ENCODE results near the gene SP140L.

Gene SP140L

GRCh38 chr2:230360028-230360427, 33.0 kb downstream of the SP140L start:
- no peak overlapping the region for H2AFZ ChIP-seq (ENCODE audit: low read depth, low read length)
- H4K20me1 ChIP-seq (ENCODE audit: insufficient read depth, low read length), result no peaks in the 10 kb centered on the region
- TF ChIP-seq CTCF (IDR thresholded peaks at IDR 0.05; ENCODE audit: low read depth, low read length) (no peak), EZH2phosphoT487 (IDR thresholded peaks at IDR 0.05; ENCODE audit: low read depth) (no peak)
- no peak overlapping the region for H3K9ac ChIP-seq (ENCODE audit: low read length)
- H3K4me1 ChIP-seq (ENCODE audit: low read length), result peaks cover 27% of the 10 kb centered on the region
- H3K36me3 ChIP-seq (replicated peaks; ENCODE audit: low read depth, low read length), result peaks cover 17% of the 10 kb centered on the region
- no peak overlapping the region for H3K4me3 ChIP-seq (ENCODE audit: low read length)
- H3K27me3 ChIP-seq (ENCODE audit: low read depth, low read length), result no peaks in the 10 kb centered on the region
- H3K9me3 ChIP-seq (ENCODE audit: insufficient read depth, low read length), result no peaks in the 10 kb centered on the region
- no peak overlapping the region for H3K4me2 ChIP-seq (ENCODE audit: low read length)
- no peaks in the 10 kb centered on the region for H3K79me2 ChIP-seq (ENCODE audit: low read length)
- no peak overlapping the region for H3K27ac ChIP-seq (ENCODE audit: low read length)

GRCh38 chr2:230362030-230362691, 35.2 kb downstream of the SP140L start:
- no peak overlapping the region for H3K9ac ChIP-seq (ENCODE audit: low read length)
- peak overlapping the region; percentile 44 for H3K4me2 ChIP-seq (ENCODE audit: low read length)

GRCh38 chr2:230382108-230382507, 55.1 kb downstream of the SP140L start:
- Histone ChIP-seq H4K20me1 (ENCODE audit: insufficient read depth, low read length) (no peaks in the 10 kb centered on the region), H3K9me3 (ENCODE audit: insufficient read depth, low read length) (no peaks in the 10 kb centered on the region), H3K9ac (ENCODE audit: low read length) (no peak overlapping the region), H2AFZ (ENCODE audit: low read depth, low read length) (no peak overlapping the region), H3K4me2 (ENCODE audit: low read length) (no peak overlapping the region), H3K4me1 (ENCODE audit: low read length) (no peaks in the 10 kb centered on the region), H3K27me3 (ENCODE audit: low read depth, low read length) (no peaks in the 10 kb centered on the region), H3K4me3 (ENCODE audit: low read length) (no peak overlapping the region), H3K27ac (ENCODE audit: low read length) (no peak overlapping the region), H3K79me2 (ENCODE audit: low read length) (no peaks in the 10 kb centered on the region), H3K36me3 (replicated peaks; ENCODE audit: low read depth, low read length) (no peaks in the 10 kb centered on the region)
- TF ChIP-seq EZH2phosphoT487 (IDR thresholded peaks at IDR 0.05; ENCODE audit: low read depth) (no peak), CTCF (IDR thresholded peaks at IDR 0.05; ENCODE audit: low read depth, low read length) (no peak)

More at GRCh38 chr2:230362030-230362691, 35.2 kb downstream of the SP140L start:
- H3K4me3 ChIP-seq (ENCODE audit: low read length), result 0 out of 2 replicates have a peak overlapping the region, but pooled peaks have one; percentile 14
- H3K9me3 ChIP-seq (ENCODE audit: insufficient read depth, low read length), result no peaks in the 10 kb centered on the region
- H3K4me1 ChIP-seq (ENCODE audit: low read length), result peaks cover 27% of the 10 kb centered on the region
- no peaks in the 10 kb centered on the region for H3K79me2 ChIP-seq (ENCODE audit: low read length)
- peaks cover 17% of the 10 kb centered on the region for H3K36me3 ChIP-seq (replicated peaks; ENCODE audit: low read depth, low read length)
- H4K20me1 ChIP-seq (ENCODE audit: insufficient read depth, low read length), result no peaks in the 10 kb centered on the region
- H3K27me3 ChIP-seq (ENCODE audit: low read depth, low read length), result no peaks in the 10 kb centered on the region
- H2AFZ ChIP-seq (ENCODE audit: low read depth, low read length), result no peak overlapping the region
- no peak for TF ChIP-seq CTCF (IDR thresholded peaks at IDR 0.05; ENCODE audit: low read depth, low read length)
- TF ChIP-seq EZH2phosphoT487 (IDR thresholded peaks at IDR 0.05; ENCODE audit: low read depth), result no peak
- peak overlapping the region; percentile 65 for H3K27ac ChIP-seq (ENCODE audit: low read length)

- Histone ChIP-seq H3K79me2 (ENCODE audit: low read length) (no peaks in the 10 kb centered on the region), H4K20me1 (ENCODE audit: insufficient read depth, low read length) (no peaks in the 10 kb centered on the region), H3K36me3 (replicated peaks; ENCODE audit: low read depth, low read length) (no peaks in the 10 kb centered on the region), H3K4me2 (ENCODE audit: low read length) (no peak overlapping the region), H3K4me1 (ENCODE audit: low read length) (no peaks in the 10 kb centered on the region), H3K27me3 (ENCODE audit: low read depth, low read length) (no peaks in the 10 kb centered on the region), H3K9me3 (ENCODE audit: insufficient read depth, low read length) (no peaks in the 10 kb centered on the region), H2AFZ (ENCODE audit: low read depth, low read length) (no peak overlapping the region), H3K4me3 (ENCODE audit: low read length) (no peak overlapping the region), H3K27ac (ENCODE audit: low read length) (no peak overlapping the region), H3K9ac (ENCODE audit: low read length) (no peak overlapping the region)
- no peak for TF ChIP-seq CTCF (IDR thresholded peaks at IDR 0.05; ENCODE audit: low read depth, low read length)
- TF ChIP-seq EZH2phosphoT487 (IDR thresholded peaks at IDR 0.05; ENCODE audit: low read depth), result no peak
These were observed 56.5 kb downstream of the SP140L start for GRCh38 chr2:230383453-230383852.

Data from OCI-LY3 (cell line).